OCI-LY7 (cell line): ENCODE data around the gene DNAH17.

Experiments
- CTCF ChIP-seq: fragments of 200-600 bp; sonication (generic); conservative IDR thresholded peaks from 2 replicates; pipeline ENCODE4 v1.5.1; 2014; ENCODE audit warnings: mild to moderate bottlenecking, antibody characterized with exemption, low read length, moderate library complexity, mixed read lengths
- EZH2phosphoT487 ChIP-seq: fragments of 200-600 bp; sonication (generic); IDR thresholded peaks from 2 replicates; pipeline ENCODE4 v1.6.1; 2018; ENCODE audit warnings: low read depth, borderline replicate concordance, mild to moderate bottlenecking, mixed run types, antibody characterized with exemption, low read length, moderate library complexity, mixed read lengths

- no peak for TF ChIP-seq CTCF
- no peak for TF ChIP-seq EZH2phosphoT487
Measured at GRCh38 chr17:78374631-78375274, 202.4 kb downstream of the DNAH17 start.
